Subcutaneous adipose tissue (tissue), 4 donors: ENCODE measurements around the gene OR1J1. TPM values are rescaled to one million over a fixed set of nuclear protein-coding genes. Genes with fewer than 3 reads are reported as not detected.

Experiments used
- CTCF ChIP-seq: fragments of 450-650 bp; IDR thresholded peaks from one replicate; pipeline ENCODE4 v1.5.1; 2016; ENCODE audit warnings: low read depth, mild to moderate bottlenecking, control low read depth, antibody characterized with exemption, moderate library complexity
- total RNA-seq, 4 donors: library from RNA; depleted of rRNA; stranded (reverse); fragments of >200 nt; gene quantifications; one replicate each; pipeline ENCODE4 v1.1.0, GENCODE V29; 2016

OR1J1 gene
- total RNA-seq, result not detected

GRCh38 chr9:122477826-122478225, at the start of gene OR1J1:
TSS of gene OR1J1 (minus strand) at chr9:122477926. CDS start at chr9:122477926, 0 bp downstream.
- TF ChIP-seq CTCF, result no peak

GRCh38 chr9:122527193-122527592, 49.5 kb upstream of the OR1J1 start, which contains the start of gene OR1N1:
TSS of gene OR1N1 (minus strand) at chr9:122527293. CDS start at chr9:122527293, 0 bp downstream.
- no peak for TF ChIP-seq CTCF

GRCh38 chr9:122526602-122527001, 48.9 kb upstream of the OR1J1 start:
- no peak for TF ChIP-seq CTCF

- no peak for TF ChIP-seq CTCF
These were observed 41.6 kb upstream of the OR1J1 start for GRCh38 chr9:122519376-122519775.

- TF ChIP-seq CTCF, result no peak
These were observed 41.1 kb upstream of the OR1J1 start, which contains the start of gene OR1J4 for GRCh38 chr9:122518841-122519240. TSS of gene OR1J4 (plus strand) at chr9:122519141. CDS start at chr9:122519141, 0 bp downstream.

GRCh38 chr9:122518226-122518625, 40.5 kb upstream of the OR1J1 start:
- no peak for TF ChIP-seq CTCF

- no peak for TF ChIP-seq CTCF
These were observed 32.8 kb upstream of the OR1J1 start, which contains the start of gene OR1J2 for GRCh38 chr9:122510502-122510901. TSS of gene OR1J2 (plus strand) at chr9:122510802. CDS start at chr9:122510802, 0 bp downstream.
